ENCODE results near the gene DOCK10.

GRCh38 chr2:224769489-224769888 is 272.8 kb downstream of the DOCK10 start:
- TF ChIP-seq CTCF (IDR thresholded peaks at IDR 0.05) (no peak), POLR2A (IDR thresholded peaks at IDR 0.05) (no peak)

Data from heart left ventricle (tissue), 13 donors.